ENCODE measurements around the gene PROCR. TPM values are rescaled to one million over a fixed set of nuclear protein-coding genes. Genes with fewer than 3 reads are reported as not detected.
"Not testable (repeated sequence)": the region's sequence is repeated elsewhere in the genome, so short reads cannot be mapped to it uniquely, and the experiment has no call there.

PROCR gene
- total RNA-seq, 1 donor from 2014 or later, result 9.8 TPM

GRCh38 chr20:35200267-35200666 is 28.4 kb downstream of the PROCR start:
- H3K27ac ChIP-seq (replicated peaks), result no peak overlapping the region
- H3K36me3 ChIP-seq, result peaks cover 15% of the 10 kb centered on the region
- intact Hi-C loops (cut with micrococcal nuclease), result no loop called here
- no peaks in the 10 kb centered on the region for H3K27me3 ChIP-seq (ENCODE audit: low read depth)
- H3K4me1 ChIP-seq, result no peaks in the 10 kb centered on the region
- no peak for DNase-seq
- H3K4me3 ChIP-seq, result no peak overlapping the region
- no peak for TF ChIP-seq CTCF (IDR thresholded peaks at IDR 0.05; ENCODE audit: borderline replicate concordance)
- peaks cover 21% of the 10 kb centered on the region for H3K9me3 ChIP-seq (replicated peaks)

GRCh38 chr20:35201467-35201866 is 29.6 kb downstream of the PROCR start:
- H3K4me1 ChIP-seq; intact Hi-C loops (cut with micrococcal nuclease); H3K4me3 ChIP-seq; H3K27me3 ChIP-seq (ENCODE audit: low read depth); H3K27ac ChIP-seq (replicated peaks); DNase-seq; H3K36me3 ChIP-seq: not testable (repeated sequence)
- peaks cover 13% of the 10 kb centered on the region for H3K9me3 ChIP-seq (replicated peaks)

GRCh38 chr20:35206802-35207201 is 34.9 kb downstream of the PROCR start:
- Histone ChIP-seq H3K4me1 (peaks cover 13% of the 10 kb centered on the region), H3K27ac (replicated peaks) (peak overlapping the region; percentile 87), H3K4me3 (no peak overlapping the region), H3K36me3 (peaks cover 9% of the 10 kb centered on the region), H3K9me3 (replicated peaks) (no peaks in the 10 kb centered on the region), H3K27me3 (ENCODE audit: low read depth) (no peaks in the 10 kb centered on the region)
- DNase-seq, result no peak
- intact Hi-C loops (cut with micrococcal nuclease), result loop anchor here (5.0 kb wide), 1 partner anchor 65 kb away; no protein-coding TSS in a partner anchor
- TF ChIP-seq CTCF (IDR thresholded peaks at IDR 0.05; ENCODE audit: borderline replicate concordance), result no peak

DNA sequence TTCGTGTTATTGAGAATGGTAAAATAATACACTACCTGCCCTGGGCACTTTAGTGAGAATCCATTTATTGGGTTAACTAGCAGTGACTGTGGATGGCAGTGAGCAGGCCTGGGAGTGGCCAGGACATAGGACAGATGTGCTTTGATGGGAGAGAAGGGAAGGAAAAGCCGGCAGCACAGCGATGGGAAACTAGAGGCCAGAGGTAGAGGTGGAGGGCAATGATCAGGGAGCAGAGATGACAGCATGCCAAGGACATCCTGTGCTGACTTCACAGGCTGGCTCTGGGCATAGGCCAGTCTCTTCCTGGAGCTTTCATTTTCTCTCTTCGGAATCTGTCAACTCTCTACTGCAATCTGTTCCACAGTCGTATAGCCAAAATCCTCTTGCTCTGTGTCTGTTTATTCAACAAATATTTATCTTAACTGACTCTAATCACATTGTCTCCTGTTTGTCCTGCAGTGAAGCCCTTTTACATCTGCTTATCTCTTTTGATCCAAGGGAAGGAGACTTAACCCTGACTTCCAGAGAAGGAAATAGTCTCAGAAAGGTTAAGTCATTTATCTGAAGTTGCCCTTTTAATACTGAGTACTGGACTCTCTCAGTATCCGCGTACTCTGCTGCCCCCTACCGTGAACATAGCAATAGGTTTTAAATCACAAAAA is 36.2 kb downstream of the PROCR start:
- Histone ChIP-seq H3K9me3 (replicated peaks) (no peaks in the 10 kb centered on the region), H3K4me3 (peak overlapping the region; percentile 48), H3K36me3 (peaks cover 9% of the 10 kb centered on the region), H3K27me3 (ENCODE audit: low read depth) (no peaks in the 10 kb centered on the region), H3K27ac (replicated peaks) (peak overlapping the region; percentile 87), H3K4me1 (peaks cover 13% of the 10 kb centered on the region)
- intact Hi-C loops (cut with micrococcal nuclease), result loop anchor here (5.0 kb wide), 1 partner anchor 66 kb away; no protein-coding TSS in a partner anchor
- peak; percentile 78 for DNase-seq
- TF ChIP-seq CTCF (IDR thresholded peaks at IDR 0.05; ENCODE audit: borderline replicate concordance), result peak; percentile 86

GRCh38 chr20:35215066-35215956 is 43.4 kb downstream of the PROCR start:
- intact Hi-C loops (cut with micrococcal nuclease), result no loop called here
- H3K4me1 ChIP-seq, result no peaks in the 10 kb centered on the region
- H3K36me3 ChIP-seq, result peaks cover 17% of the 10 kb centered on the region
- no peak overlapping the region for H3K4me3 ChIP-seq
- H3K27ac ChIP-seq (replicated peaks), result no peak overlapping the region
- no peaks in the 10 kb centered on the region for H3K9me3 ChIP-seq (replicated peaks)
- DNase-seq, result no peak
- no peak for TF ChIP-seq CTCF (IDR thresholded peaks at IDR 0.05; ENCODE audit: borderline replicate concordance)
- H3K27me3 ChIP-seq (ENCODE audit: low read depth), result no peaks in the 10 kb centered on the region

DNA sequence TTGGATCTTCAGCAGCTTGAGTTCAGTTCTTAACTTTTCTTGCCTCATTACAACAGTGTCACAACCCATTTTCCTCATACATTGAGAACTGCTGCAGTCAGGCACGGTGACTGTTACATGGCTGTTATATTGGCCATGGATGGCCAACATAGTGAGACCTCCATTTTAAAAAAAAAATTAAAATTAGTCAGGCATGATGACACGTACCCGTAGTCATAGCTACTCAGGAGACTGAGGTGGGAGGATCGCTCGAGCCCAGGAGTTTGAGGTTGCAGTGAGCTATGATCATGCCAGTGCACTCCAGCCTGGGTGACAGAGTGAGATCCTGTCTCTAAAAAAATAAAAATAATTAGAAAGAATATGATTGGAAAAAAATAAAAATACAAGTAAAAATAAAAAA is 44.7 kb downstream of the PROCR start:
- H3K4me1 ChIP-seq, result no peaks in the 10 kb centered on the region
- H3K27ac ChIP-seq (replicated peaks), result no peak overlapping the region
- H3K27me3 ChIP-seq (ENCODE audit: low read depth), result no peaks in the 10 kb centered on the region
- TF ChIP-seq CTCF (IDR thresholded peaks at IDR 0.05; ENCODE audit: borderline replicate concordance), result no peak
- H3K9me3 ChIP-seq (replicated peaks), result no peaks in the 10 kb centered on the region
- intact Hi-C loops (cut with micrococcal nuclease), result no loop called here
- no peak overlapping the region for H3K4me3 ChIP-seq
- peaks cover 13% of the 10 kb centered on the region for H3K36me3 ChIP-seq
- DNase-seq, result no peak
